WTC11 (cell line): ENCODE data around the gene PLEKHA6.

Experiments
- ATF3 ChIP-seq: sonication (generic); formaldehyde crosslinking; conservative IDR thresholded peaks from 2 replicates; pipeline ENCODE4 v1.8.1; 2022; ENCODE audit warnings: mild to moderate bottlenecking, missing genetic modification reagents
- CTCF ChIP-seq: fragments of 200-600 bp; IDR thresholded peaks from 2 replicates; pipeline ENCODE4 v1.8.0; 2022; ENCODE audit warnings: antibody characterized with exemption
- FOXK1 ChIP-seq: sonication (generic); formaldehyde crosslinking; IDR thresholded peaks from 2 replicates; pipeline ENCODE4 v1.8.0; 2022; ENCODE audit warnings: mild to moderate bottlenecking, moderate library complexity, missing genetic modification reagents
- GTF2I ChIP-seq: fragments of 250-450 bp; sonication (Bioruptor Pico); conservative IDR thresholded peaks from 2 replicates; pipeline ENCODE4 v1.4.0; 2021; ENCODE audit warnings: mild to moderate bottlenecking
- MAX ChIP-seq: sonication (generic); formaldehyde crosslinking; IDR thresholded peaks from 2 replicates; pipeline ENCODE4 v1.8.0; 2022; ENCODE audit warnings: mild to moderate bottlenecking, missing genetic modification reagents
- NR3C1 ChIP-seq: sonication (generic); formaldehyde crosslinking; conservative IDR thresholded peaks from 2 replicates; pipeline ENCODE4 v1.8.1; 2023; ENCODE audit warnings: low read depth, mild to moderate bottlenecking, missing genetic modification reagents
- ZBTB21 ChIP-seq: sonication (generic); formaldehyde crosslinking; IDR thresholded peaks from 2 replicates; pipeline ENCODE4 v1.8.1; 2023; ENCODE audit warnings: mild to moderate bottlenecking, missing genetic modification reagents, borderline replicate concordance
- ZNF121 ChIP-seq: sonication (generic); formaldehyde crosslinking; IDR thresholded peaks from 2 replicates; pipeline ENCODE4 v1.8.0; 2023; ENCODE audit warnings: missing genetic modification reagents
- ZNF317 ChIP-seq: sonication (generic); formaldehyde crosslinking; IDR thresholded peaks from 2 replicates; pipeline ENCODE4 v1.8.1; 2023; ENCODE audit warnings: low read depth, mild to moderate bottlenecking, moderate library complexity, missing genetic modification reagents, borderline replicate concordance
- ZNF512 ChIP-seq: sonication (generic); formaldehyde crosslinking; IDR thresholded peaks from 2 replicates; pipeline ENCODE4 v1.8.1; 2022; ENCODE audit warnings: missing genetic modification reagents, borderline replicate concordance

- TF ChIP-seq ZNF121, result no peak
- no peak for TF ChIP-seq CTCF
- TF ChIP-seq GTF2I (CRISPR knock-in tag), result no peak
- no peak for TF ChIP-seq ATF3 (CRISPR knock-in tag)
- no peak for TF ChIP-seq ZNF512 (CRISPR knock-in tag)
- no peak for TF ChIP-seq FOXK1 (CRISPR knock-in tag)
- no peak for TF ChIP-seq ZNF317
- TF ChIP-seq MAX, result no peak
- no peak for TF ChIP-seq NR3C1 (CRISPR knock-in tag)
- TF ChIP-seq ZBTB21 (CRISPR knock-in tag), result no peak
Measured at GRCh38 chr1:204278251-204278650, 81.5 kb downstream of the PLEKHA6 start.
